Stimulated activated CD4-positive, alpha-beta T cell treated with anti-CD3 and anti-CD28 coated beads, Interleukin-2, amount 100 ng/mL, for 24 hours (primary cell): ENCODE measurements around the gene PLPP7.

Experiments
- DNase-seq, 2 donors: peaks; one replicate each; pipeline ENCODE4 v3.0.0-alpha.2; 2020

PLPP7 gene

GRCh38 chr9:131282175-131282574, 7.3 kb upstream of the PLPP7 start:
- no peak for DNase-seq

GRCh38 chr9:131282688-131283422, 6.7 kb upstream of the PLPP7 start:
- DNase-seq, result peak in 1 of 2 donors; percentile 40

GRCh38 chr9:131284856-131285255, 4.7 kb upstream of the PLPP7 start:
- DNase-seq, result no peak

GRCh38 chr9:131287359-131287758, 2.2 kb upstream of the PLPP7 start:
- no peak for DNase-seq

- DNase-seq, result no peak
Observed at GRCh38 chr9:131288217-131288616, 1.3 kb upstream of the PLPP7 start.

GRCh38 chr9:131290036-131290766, 678 bp downstream of the PLPP7 start:
- DNase-seq, result no peak

GRCh38 chr9:131290767-131291370, 1.3 kb downstream of the PLPP7 start:
- DNase-seq, result no peak

GRCh38 chr9:131291795-131292315, 2.3 kb downstream of the PLPP7 start:
- DNase-seq, result no peak

- DNase-seq, result no peak
Observed at GRCh38 chr9:131292937-131293336, 3.4 kb downstream of the PLPP7 start.

GRCh38 chr9:131296460-131296859, 6.9 kb downstream of the PLPP7 start:
- no peak for DNase-seq

- no peak for DNase-seq
Observed at GRCh38 chr9:131296906-131297500, 7.5 kb downstream of the PLPP7 start.

GRCh38 chr9:131297903-131298302, 8.4 kb downstream of the PLPP7 start:
- no peak for DNase-seq

GRCh38 chr9:131298341-131298740, 8.8 kb downstream of the PLPP7 start:
- DNase-seq, result no peak

GRCh38 chr9:131298816-131299215, 9.3 kb downstream of the PLPP7 start:
- no peak for DNase-seq

GRCh38 chr9:131299346-131299960, 9.9 kb downstream of the PLPP7 start:
- DNase-seq, result no peak

- DNase-seq, result no peak
Observed at GRCh38 chr9:131299961-131300347, 10.4 kb downstream of the PLPP7 start.

GRCh38 chr9:131300444-131300843, 10.9 kb downstream of the PLPP7 start:
- DNase-seq, result no peak

- no peak for DNase-seq
Observed at GRCh38 chr9:131302244-131303075, 12.9 kb downstream of the PLPP7 start.

GRCh38 chr9:131303381-131304321, 14.1 kb downstream of the PLPP7 start:
- no peak for DNase-seq

GRCh38 chr9:131304676-131305355, 15.3 kb downstream of the PLPP7 start:
- DNase-seq, result no peak
